ENCODE measurements around the gene JCHAIN. TPM values are rescaled to one million over a fixed set of nuclear protein-coding genes. Genes with fewer than 3 reads are reported as not detected.
A peak's percentile ranks its signal among the peaks of the same experiment; 100 is the strongest.
"Not testable (repeated sequence)": the region's sequence is repeated elsewhere in the genome, so short reads cannot be mapped to it uniquely, and the experiment has no call there.

JCHAIN gene
- total RNA-seq, 1 experiment from 2014 or later, result 77.5 TPM

DNA sequence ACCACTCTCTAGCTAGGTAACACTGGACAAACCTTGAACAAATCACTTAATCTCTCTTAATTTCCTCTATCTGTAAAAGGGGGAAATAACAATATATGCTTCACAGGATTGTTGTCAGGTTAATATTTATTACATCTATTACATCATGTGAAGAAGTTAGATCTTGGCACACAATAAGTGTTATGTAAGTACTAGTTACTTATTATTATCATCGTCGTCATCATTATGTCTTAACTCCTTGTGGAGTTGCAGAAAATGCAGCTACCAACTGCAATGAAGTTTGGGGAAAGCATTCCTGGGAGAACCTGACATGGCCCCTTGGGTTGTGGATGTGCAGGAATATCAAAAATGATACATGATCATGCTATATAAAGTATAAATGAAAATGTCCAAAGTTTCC is 4.8 kb upstream of the JCHAIN start:
- no peaks in the 10 kb centered on the region for H4K20me1 ChIP-seq (ENCODE audit: insufficient read depth, low read depth, low read length)
- H2AFZ ChIP-seq (ENCODE audit: low read length), result no peak overlapping the region
- H3K9me3 ChIP-seq (ENCODE audit: low read length), result no peaks in the 10 kb centered on the region
- no peak for DNase-seq
- H3K4me3 ChIP-seq (ENCODE audit: low read length), result no peak overlapping the region
- H3K36me3 ChIP-seq (ENCODE audit: insufficient read depth, low read length), result no peaks in the 10 kb centered on the region
- no peaks in the 10 kb centered on the region for H3K27me3 ChIP-seq (ENCODE audit: low read length)
- H3K79me2 ChIP-seq (ENCODE audit: low read length), result no peaks in the 10 kb centered on the region
- H3K4me2 ChIP-seq (ENCODE audit: low read depth, low read length, poor library complexity, severe bottlenecking), result no peak overlapping the region
- peaks cover 27% of the 10 kb centered on the region for H3K4me1 ChIP-seq (ENCODE audit: low read length)
- no peak overlapping the region for H3K27ac ChIP-seq (ENCODE audit: low read length)
- no peak overlapping the region for H3K9ac ChIP-seq (ENCODE audit: low read length)
- no peaks in the 10 kb centered on the region for H3K9me2 ChIP-seq (replicated peaks; ENCODE audit: insufficient read depth, low read length)

GRCh38 chr4:70670332-70671014 is 4.2 kb upstream of the JCHAIN start:
- H3K27ac ChIP-seq (ENCODE audit: low read length), result no peak overlapping the region
- H3K27me3 ChIP-seq (ENCODE audit: low read length), result no peaks in the 10 kb centered on the region
- no peaks in the 10 kb centered on the region for H3K36me3 ChIP-seq (ENCODE audit: insufficient read depth, low read length)
- H3K9ac ChIP-seq (ENCODE audit: low read length), result no peak overlapping the region
- H3K4me1 ChIP-seq (ENCODE audit: low read length), result peaks cover 32% of the 10 kb centered on the region
- DNase-seq, result no peak
- no peaks in the 10 kb centered on the region for H3K79me2 ChIP-seq (ENCODE audit: low read length)
- H2AFZ ChIP-seq (ENCODE audit: low read length), result no peak overlapping the region
- no peaks in the 10 kb centered on the region for H3K9me2 ChIP-seq (replicated peaks; ENCODE audit: insufficient read depth, low read length)
- no peak overlapping the region for H3K4me3 ChIP-seq (ENCODE audit: low read length)
- H3K4me2 ChIP-seq (ENCODE audit: low read depth, low read length, poor library complexity, severe bottlenecking), result no peak overlapping the region
- no peaks in the 10 kb centered on the region for H4K20me1 ChIP-seq (ENCODE audit: insufficient read depth, low read depth, low read length)
- H3K9me3 ChIP-seq (ENCODE audit: low read length), result no peaks in the 10 kb centered on the region

- H3K4me2 ChIP-seq (ENCODE audit: low read depth, low read length, poor library complexity, severe bottlenecking), result no peak overlapping the region
- 0 out of 2 replicates have a peak overlapping the region, but pooled peaks have one; percentile 57 for H2AFZ ChIP-seq (ENCODE audit: low read length)
- H3K36me3 ChIP-seq (ENCODE audit: insufficient read depth, low read length), result no peaks in the 10 kb centered on the region
- no peaks in the 10 kb centered on the region for H3K27me3 ChIP-seq (ENCODE audit: low read length)
- no peak overlapping the region for H3K4me3 ChIP-seq (ENCODE audit: low read length)
- no peak for DNase-seq
- H3K27ac ChIP-seq (ENCODE audit: low read length), result no peak overlapping the region
- no peaks in the 10 kb centered on the region for H3K79me2 ChIP-seq (ENCODE audit: low read length)
- H3K4me1 ChIP-seq (ENCODE audit: low read length), result peaks cover 35% of the 10 kb centered on the region
- no peaks in the 10 kb centered on the region for H4K20me1 ChIP-seq (ENCODE audit: insufficient read depth, low read depth, low read length)
- no peaks in the 10 kb centered on the region for H3K9me2 ChIP-seq (replicated peaks; ENCODE audit: insufficient read depth, low read length)
- no peak overlapping the region for H3K9ac ChIP-seq (ENCODE audit: low read length)
- H3K9me3 ChIP-seq (ENCODE audit: low read length), result no peaks in the 10 kb centered on the region
Observed at GRCh38 chr4:70667740-70668535, 1.6 kb upstream of the JCHAIN start.

DNA sequence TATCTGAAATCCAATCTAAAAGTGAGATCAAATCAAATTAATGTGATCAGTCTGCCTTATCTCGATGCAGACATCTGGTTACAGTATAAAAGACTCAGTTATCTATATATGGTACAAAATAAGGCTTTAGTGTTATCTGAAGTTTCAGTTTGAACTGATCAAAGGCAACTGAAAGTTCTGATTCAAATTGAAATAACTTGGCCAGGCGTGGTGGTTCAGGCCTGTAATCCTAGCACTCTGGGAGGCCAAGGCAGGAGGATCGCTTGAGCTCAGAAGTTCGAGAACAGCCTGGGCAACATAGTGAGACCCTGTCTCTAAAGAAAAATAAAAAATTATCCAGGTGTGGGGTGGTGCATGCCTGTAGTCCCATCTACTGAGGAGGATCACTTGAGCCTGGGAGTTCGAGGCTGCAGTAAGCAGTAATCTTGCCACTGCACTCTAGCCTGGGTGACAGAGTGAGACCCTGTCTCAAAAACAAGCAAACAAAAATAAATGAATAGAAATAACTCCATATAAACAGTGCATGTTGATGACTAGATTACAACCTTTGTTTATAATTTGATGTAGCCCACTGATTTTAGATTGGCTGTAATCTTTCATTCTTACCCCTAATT is 4.9 kb downstream of the JCHAIN start:
- not testable (repeated sequence) for H3K36me3 ChIP-seq (ENCODE audit: insufficient read depth, low read length); H3K4me3 ChIP-seq (ENCODE audit: low read length); H3K27ac ChIP-seq (ENCODE audit: low read length); H4K20me1 ChIP-seq (ENCODE audit: insufficient read depth, low read depth, low read length); DNase-seq; H3K9me3 ChIP-seq (ENCODE audit: low read length); H3K4me2 ChIP-seq (ENCODE audit: low read depth, low read length, poor library complexity, severe bottlenecking); H3K9me2 ChIP-seq (replicated peaks; ENCODE audit: insufficient read depth, low read length); H3K79me2 ChIP-seq (ENCODE audit: low read length); H3K27me3 ChIP-seq (ENCODE audit: low read length); H3K9ac ChIP-seq (ENCODE audit: low read length)
- Histone ChIP-seq H2AFZ (ENCODE audit: low read length) (peak overlapping the region; percentile 34; the same call in 1 of the 2 replicates), H3K4me1 (ENCODE audit: low read length) (peaks cover 11% of the 10 kb centered on the region)

- H3K4me2 ChIP-seq (ENCODE audit: low read depth, low read length, poor library complexity, severe bottlenecking), result no peak overlapping the region
- H3K27me3 ChIP-seq (ENCODE audit: low read length), result no peaks in the 10 kb centered on the region
- H3K27ac ChIP-seq (ENCODE audit: low read length), result no peak overlapping the region
- no peak overlapping the region for H3K4me3 ChIP-seq (ENCODE audit: low read length)
- no peaks in the 10 kb centered on the region for H3K9me2 ChIP-seq (replicated peaks; ENCODE audit: insufficient read depth, low read length)
- peaks cover under 1% of the 10 kb centered on the region; the same call in 1 of the 2 replicates for H3K4me1 ChIP-seq (ENCODE audit: low read length)
- no peaks in the 10 kb centered on the region for H3K79me2 ChIP-seq (ENCODE audit: low read length)
- H3K9me3 ChIP-seq (ENCODE audit: low read length), result no peaks in the 10 kb centered on the region
- no peaks in the 10 kb centered on the region for H4K20me1 ChIP-seq (ENCODE audit: insufficient read depth, low read depth, low read length)
- no peak overlapping the region for H3K9ac ChIP-seq (ENCODE audit: low read length)
- H3K36me3 ChIP-seq (ENCODE audit: insufficient read depth, low read length), result no peaks in the 10 kb centered on the region
- H2AFZ ChIP-seq (ENCODE audit: low read length), result no peak overlapping the region
- no peak for DNase-seq
Observed at GRCh38 chr4:70660106-70660505, 6.2 kb downstream of the JCHAIN start.

GRCh38 chr4:70658418-70658817 is 7.9 kb downstream of the JCHAIN start:
- Histone ChIP-seq H3K4me2 (ENCODE audit: low read depth, low read length, poor library complexity, severe bottlenecking) (no peak overlapping the region), H4K20me1 (ENCODE audit: insufficient read depth, low read depth, low read length) (no peaks in the 10 kb centered on the region), H3K27ac (ENCODE audit: low read length) (no peak overlapping the region), H3K27me3 (ENCODE audit: low read length) (no peaks in the 10 kb centered on the region), H2AFZ (ENCODE audit: low read length) (no peak overlapping the region), H3K36me3 (ENCODE audit: insufficient read depth, low read length) (no peaks in the 10 kb centered on the region), H3K9me2 (replicated peaks; ENCODE audit: insufficient read depth, low read length) (no peaks in the 10 kb centered on the region), H3K9me3 (ENCODE audit: low read length) (no peaks in the 10 kb centered on the region), H3K4me3 (ENCODE audit: low read length) (no peak overlapping the region), H3K79me2 (ENCODE audit: low read length) (no peaks in the 10 kb centered on the region), H3K4me1 (ENCODE audit: low read length) (no peaks in the 10 kb centered on the region), H3K9ac (ENCODE audit: low read length) (no peak overlapping the region)
- no peak for DNase-seq

DNA sequence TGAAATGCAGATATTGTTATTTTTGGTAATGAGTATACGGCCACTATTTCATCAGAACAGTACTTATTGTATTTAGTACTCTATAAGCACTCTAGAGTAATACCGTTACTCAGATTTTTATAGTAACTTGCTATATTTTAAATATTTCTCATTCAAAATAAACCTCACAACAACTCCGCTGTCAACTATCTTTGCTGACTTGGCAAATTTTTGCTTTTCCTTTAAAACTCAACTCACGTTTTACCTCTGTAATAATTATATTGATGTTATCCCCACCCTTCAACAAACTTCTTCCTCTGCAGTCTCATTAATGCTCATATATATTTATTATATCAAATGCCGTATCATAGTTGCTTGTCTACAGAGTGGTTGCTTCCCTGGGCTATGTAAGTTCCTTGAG is 9.0 kb downstream of the JCHAIN start:
- no peak overlapping the region for H3K4me3 ChIP-seq (ENCODE audit: low read length)
- no peak overlapping the region for H3K4me2 ChIP-seq (ENCODE audit: low read depth, low read length, poor library complexity, severe bottlenecking)
- H4K20me1 ChIP-seq (ENCODE audit: insufficient read depth, low read depth, low read length), result no peaks in the 10 kb centered on the region
- H3K36me3 ChIP-seq (ENCODE audit: insufficient read depth, low read length), result no peaks in the 10 kb centered on the region
- H3K27ac ChIP-seq (ENCODE audit: low read length), result no peak overlapping the region
- H3K4me1 ChIP-seq (ENCODE audit: low read length), result no peaks in the 10 kb centered on the region
- no peak for DNase-seq
- H3K9me3 ChIP-seq (ENCODE audit: low read length), result no peaks in the 10 kb centered on the region
- no peaks in the 10 kb centered on the region for H3K9me2 ChIP-seq (replicated peaks; ENCODE audit: insufficient read depth, low read length)
- no peak overlapping the region for H2AFZ ChIP-seq (ENCODE audit: low read length)
- H3K27me3 ChIP-seq (ENCODE audit: low read length), result no peaks in the 10 kb centered on the region
- H3K79me2 ChIP-seq (ENCODE audit: low read length), result no peaks in the 10 kb centered on the region
- no peak overlapping the region for H3K9ac ChIP-seq (ENCODE audit: low read length)

DNA sequence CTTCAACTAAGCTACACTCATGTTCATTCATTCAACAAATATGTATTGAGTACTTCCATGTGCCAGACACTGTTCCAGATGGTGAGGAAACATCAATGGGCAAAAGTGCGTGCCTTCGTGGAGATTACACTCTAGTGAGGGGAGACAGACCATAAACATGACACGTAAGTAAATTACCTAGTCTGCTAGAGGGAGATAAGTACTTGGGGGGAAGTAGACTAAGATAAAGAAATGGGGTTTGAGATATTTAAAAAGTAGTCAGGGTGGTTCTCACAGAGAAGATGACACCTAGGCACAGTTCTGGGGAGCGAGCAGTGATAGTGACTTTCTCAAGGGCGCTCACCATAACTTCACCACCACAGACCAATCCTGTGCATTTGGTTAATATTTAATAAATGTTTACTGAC is 11.7 kb downstream of the JCHAIN start:
- H3K4me3 ChIP-seq (ENCODE audit: low read length), result no peak overlapping the region
- H2AFZ ChIP-seq (ENCODE audit: low read length), result no peak overlapping the region
- no peaks in the 10 kb centered on the region for H3K36me3 ChIP-seq (ENCODE audit: insufficient read depth, low read length)
- H3K4me2 ChIP-seq (ENCODE audit: low read depth, low read length, poor library complexity, severe bottlenecking), result no peak overlapping the region
- no peak overlapping the region for H3K9ac ChIP-seq (ENCODE audit: low read length)
- no peak overlapping the region for H3K27ac ChIP-seq (ENCODE audit: low read length)
- H3K9me2 ChIP-seq (replicated peaks; ENCODE audit: insufficient read depth, low read length), result no peaks in the 10 kb centered on the region
- H3K79me2 ChIP-seq (ENCODE audit: low read length), result no peaks in the 10 kb centered on the region
- no peaks in the 10 kb centered on the region for H4K20me1 ChIP-seq (ENCODE audit: insufficient read depth, low read depth, low read length)
- no peak for DNase-seq
- H3K9me3 ChIP-seq (ENCODE audit: low read length), result no peaks in the 10 kb centered on the region
- H3K4me1 ChIP-seq (ENCODE audit: low read length), result 0 out of 2 replicates have a peak, but pooled peaks cover 3% of the 10 kb centered on the region
- no peaks in the 10 kb centered on the region for H3K27me3 ChIP-seq (ENCODE audit: low read length)

Data from Karpas-422 (cell line).